Keratinocyte (primary cell): ENCODE data around the gene BORCS8. TPM values are rescaled to one million over a fixed set of nuclear protein-coding genes. Genes with fewer than 3 reads are reported as not detected.
"Not testable (repeated sequence)": the region's sequence is repeated elsewhere in the genome, so short reads cannot be mapped to it uniquely, and the experiment has no call there.

Source experiments
- DNase-seq: peaks from one replicate; pipeline ENCODE4 v3.0.0-alpha.2; 2011; ENCODE audit warnings: low read depth, missing footprints, low spot score
- FAIRE-seq: peaks from 2 replicates; lab custom pipeline; 2011; peaks lifted over from hg19 to GRCh38; lab: Jason Lieb, UNC
- H2AFZ ChIP-seq: 2 replicates; pipeline ENCODE4 v1.6.0; 2012; ENCODE audit warnings: low read length, control low read depth, inconsistent platforms; ENCODE audit not compliant: control insufficient read depth
- H3K27ac ChIP-seq: 2 replicates; pipeline ENCODE4 v1.5.1; 2011; ENCODE audit warnings: low read length; ENCODE audit not compliant: control insufficient read depth, insufficient read depth
- H3K27me3 ChIP-seq: 3 replicates; pipeline ENCODE4 v1.6.0; 2011; ENCODE audit warnings: low read length; ENCODE audit not compliant: control insufficient read depth, insufficient read depth; ENCODE audit errors: extremely low read depth
- H3K36me3 ChIP-seq, 2 experiments: 2 replicates in 1 of 2; 3 replicates in 1 of 2; pipeline ENCODE4 v1.5.1; 2011; ENCODE audit warnings: low read length in 2 of 2, mild to moderate bottlenecking in 1 of 2; ENCODE audit not compliant: control insufficient read depth in 2 of 2, insufficient read depth in 2 of 2; ENCODE audit errors: extremely low read depth in 1 of 2
- H3K4me1 ChIP-seq: 3 replicates; pipeline ENCODE4 v1.5.1; 2011; ENCODE audit warnings: low read length; ENCODE audit not compliant: control insufficient read depth, insufficient read depth; ENCODE audit errors: extremely low read depth
- H3K4me2 ChIP-seq: 3 replicates; pipeline ENCODE4 v1.6.0; 2011; ENCODE audit warnings: low read depth, low read length; ENCODE audit not compliant: control insufficient read depth, insufficient read depth; ENCODE audit errors: extremely low read depth
- H3K4me3 ChIP-seq, 3 experiments: fragments of 200-600 bp in 1 of 3; sonication (generic) in 1 of 3; 2 replicates in 2 of 3; 3 replicates in 1 of 3; pipeline ENCODE4 v1.5.1; 2011 to 2016; ENCODE audit warnings: low read length in 3 of 3, mild to moderate bottlenecking in 3 of 3, control low read depth in 2 of 3, inconsistent platforms in 1 of 3, low read depth in 1 of 3, mixed read lengths in 1 of 3, mixed run types in 1 of 3, moderate library complexity in 1 of 3; ENCODE audit not compliant: control insufficient read depth in 2 of 3, insufficient read depth in 2 of 3; ENCODE audit errors: extremely low read depth in 1 of 3
- H3K79me2 ChIP-seq: 2 replicates; pipeline ENCODE4 v1.6.0; 2012; ENCODE audit warnings: low read length; ENCODE audit not compliant: control insufficient read depth, insufficient read depth
- H3K9ac ChIP-seq: 3 replicates; pipeline ENCODE4 v1.6.0; 2011; ENCODE audit warnings: low read length; ENCODE audit not compliant: control insufficient read depth, insufficient read depth; ENCODE audit errors: extremely low read depth
- H3K9me1 ChIP-seq: 3 replicates; pipeline ENCODE4 v1.6.0; 2011; ENCODE audit warnings: low read length; ENCODE audit not compliant: control insufficient read depth, insufficient read depth; ENCODE audit errors: extremely low read depth
- H3K9me3 ChIP-seq: 2 replicates; pipeline ENCODE4 v1.5.1; 2012; ENCODE audit warnings: low read depth, low read length; ENCODE audit not compliant: control insufficient read depth
- H4K20me1 ChIP-seq: 3 replicates; pipeline ENCODE4 v1.6.0; 2011; ENCODE audit warnings: low read length; ENCODE audit not compliant: control insufficient read depth, insufficient read depth; ENCODE audit errors: extremely low read depth
- CTCF ChIP-seq, 3 experiments: IDR thresholded peaks in 1 of 3; conservative IDR thresholded peaks in 1 of 3; optimal IDR thresholded peaks in 1 of 3; 2 replicates in 2 of 3; 3 replicates in 1 of 3; pipeline versions ENCODE3 to v1.5.1; 2011; ENCODE audit warnings: low read length in 3 of 3, mild to moderate bottlenecking in 3 of 3, moderate library complexity in 2 of 3, control low read depth in 1 of 3, inconsistent platforms in 1 of 3; ENCODE audit not compliant: insufficient read depth in 2 of 3; ENCODE audit errors: extremely low read depth in 1 of 3
- EZH2 ChIP-seq: IDR thresholded peaks from one replicate; pipeline ENCODE4 v1.6.1; 2012; ENCODE audit warnings: inconsistent platforms, mild to moderate bottlenecking, low read length, moderate library complexity
- dilution Hi-C: fragments of 300-500 bp; cut with MboI; formaldehyde crosslinking; loops from one replicate; pipeline ENCODE4 v1.7.0; 2020; ENCODE audit warnings: low sequenced_read_pairs; ENCODE audit not compliant: extremely low pct_ligation_motif_present
- polyA plus RNA-seq, 5 experiments: library from polyadenylated mRNA; depleted of rRNA in 3 of 5; stranded (reverse) in 3 of 5; stranded (forward) in 1 of 5; unstranded in 1 of 5; fragments of >200 nt; gene quantifications; 1 replicate in 1 of 5; 2 replicates in 3 of 5; 3 replicates in 1 of 5; pipeline versions ENCODE4 v1.2.1 to v1.2.3, GENCODE V29; 2011 to 2012; ENCODE audit warnings: missing spikeins in 2 of 5, low read depth in 1 of 5, low replicate concordance in 1 of 5

BORCS8 gene
- polyA plus RNA-seq, 1 donor (not counting 4 experiments of a cell fraction or from before 2014, with no cell fraction given) = 16.3 TPM

- Histone ChIP-seq H3K27ac (no peak overlapping the region), H3K36me3 (peaks cover 0 to 3% of the 10 kb centered on the region in 2 experiments), H3K27me3 (no peaks in the 10 kb centered on the region), H3K4me3 (no peak overlapping the region), H4K20me1 (no peaks in the 10 kb centered on the region), H3K4me1 (no peaks in the 10 kb centered on the region), H3K9me3 (no peaks in the 10 kb centered on the region), H3K9me1 (no peaks in the 10 kb centered on the region), H3K79me2 (no peaks in the 10 kb centered on the region), H3K4me2 (no peak overlapping the region), H3K9ac (no peak overlapping the region), H2AFZ (no peak overlapping the region)
- DNase-seq = no peak
- dilution Hi-C loops = no loop called here
- FAIRE-seq = no peak
- TF ChIP-seq CTCF (optimal IDR thresholded peaks at IDR 0.05 in 1 of 3, IDR thresholded peaks at IDR 0.05 in 1 of 3, conservative IDR thresholded peaks at IDR 0.05 in 1 of 3; ENCODE audit: extremely low read depth in 1 of 3, insufficient read depth in 2 of 3, low read length in 3 of 3) (no peak), EZH2 (no peak)
Measured at GRCh38 chr19:19149435-19149834, 42.5 kb downstream of the BORCS8 start.

GRCh38 chr19:19148504-19148903 is 43.4 kb downstream of the BORCS8 start:
- H4K20me1 ChIP-seq, H3K4me2 ChIP-seq, H3K9me3 ChIP-seq, H3K4me1 ChIP-seq, H2AFZ ChIP-seq, H3K4me3 ChIP-seq, DNase-seq, dilution Hi-C loops, H3K9ac ChIP-seq, FAIRE-seq, H3K27ac ChIP-seq, H3K27me3 ChIP-seq, H3K36me3 ChIP-seq, H3K79me2 ChIP-seq, H3K9me1 ChIP-seq: not testable (repeated sequence)

- Histone ChIP-seq H4K20me1 (no peaks in the 10 kb centered on the region), H3K9me3 (no peaks in the 10 kb centered on the region), H3K36me3 (peaks cover 0 to 3% of the 10 kb centered on the region in 2 experiments), H3K27me3 (no peaks in the 10 kb centered on the region), H3K27ac (no peak overlapping the region), H3K4me2 (no peak overlapping the region), H3K9me1 (no peaks in the 10 kb centered on the region), H2AFZ (no peak overlapping the region), H3K9ac (no peak overlapping the region), H3K79me2 (no peaks in the 10 kb centered on the region), H3K4me1 (no peaks in the 10 kb centered on the region), H3K4me3 (no peak overlapping the region)
- no peak for DNase-seq
- no peak for TF ChIP-seq CTCF (optimal IDR thresholded peaks at IDR 0.05 in 1 of 3, IDR thresholded peaks at IDR 0.05 in 1 of 3, conservative IDR thresholded peaks at IDR 0.05 in 1 of 3; ENCODE audit: extremely low read depth in 1 of 3, insufficient read depth in 2 of 3, low read length in 3 of 3)
- no peak for TF ChIP-seq EZH2
- FAIRE-seq = no peak
- dilution Hi-C loops = no loop called here
Measured at GRCh38 chr19:19147344-19147743, 44.6 kb downstream of the BORCS8 start.
